ENCODE measurements around the gene POFUT1. TPM values are rescaled to one million over a fixed set of nuclear protein-coding genes. Genes with fewer than 3 reads are reported as not detected.
"Not testable (repeated sequence)": the region's sequence is repeated elsewhere in the genome, so short reads cannot be mapped to it uniquely, and the experiment has no call there.

Gene POFUT1
- total RNA-seq, 1 donor from 2014 or later = 44.7 TPM

GRCh38 chr20:32232326-32232886 is 24.7 kb downstream of the POFUT1 start:
- DNase-seq (ENCODE audit: low read depth) = no peak

- DNase-seq (ENCODE audit: low read depth) = no peak
Measured at GRCh38 chr20:32233286-32233685, 25.6 kb downstream of the POFUT1 start.

- no peak for DNase-seq (ENCODE audit: low read depth)
Measured at GRCh38 chr20:32234135-32234808, 26.6 kb downstream of the POFUT1 start.

GRCh38 chr20:32235331-32236047 is 27.8 kb downstream of the POFUT1 start:
- DNase-seq (ENCODE audit: low read depth) = no peak

- no peak for DNase-seq (ENCODE audit: low read depth)
Measured at GRCh38 chr20:32236048-32236533, 28.4 kb downstream of the POFUT1 start.

- no peak for DNase-seq (ENCODE audit: low read depth)
Measured at GRCh38 chr20:32236819-32237218, 29.1 kb downstream of the POFUT1 start.

- no peak for DNase-seq (ENCODE audit: low read depth)
Measured at GRCh38 chr20:32237419-32237818, 29.7 kb downstream of the POFUT1 start.

GRCh38 chr20:32238483-32239425 is 31.1 kb downstream of the POFUT1 start:
- no peak for DNase-seq (ENCODE audit: low read depth)

- DNase-seq (ENCODE audit: low read depth) = no peak
Measured at GRCh38 chr20:32240205-32240604, 32.5 kb downstream of the POFUT1 start.

- no peak for DNase-seq (ENCODE audit: low read depth)
Measured at GRCh38 chr20:32241807-32242206, 34.1 kb downstream of the POFUT1 start.

- no peak for DNase-seq (ENCODE audit: low read depth)
Measured at GRCh38 chr20:32244150-32244823, 36.6 kb downstream of the POFUT1 start.

- DNase-seq (ENCODE audit: low read depth) = no peak
Measured at GRCh38 chr20:32244959-32245358, 37.3 kb downstream of the POFUT1 start.

- not testable (repeated sequence) for DNase-seq (ENCODE audit: low read depth)
Measured at GRCh38 chr20:32246208-32246607, 38.5 kb downstream of the POFUT1 start.

GRCh38 chr20:32248043-32248442 is 40.4 kb downstream of the POFUT1 start:
- no peak for DNase-seq (ENCODE audit: low read depth)

- DNase-seq (ENCODE audit: low read depth) = no peak
Measured at GRCh38 chr20:32249030-32249738, 41.5 kb downstream of the POFUT1 start.

- DNase-seq (ENCODE audit: low read depth) = no peak
Measured at GRCh38 chr20:32251470-32251869, 43.8 kb downstream of the POFUT1 start.

- DNase-seq (ENCODE audit: low read depth) = no peak
Measured at GRCh38 chr20:32252189-32252588, 44.5 kb downstream of the POFUT1 start.

GRCh38 chr20:32260973-32261372 is 53.3 kb downstream of the POFUT1 start:
- not testable (repeated sequence) for DNase-seq (ENCODE audit: low read depth)

- no peak for DNase-seq (ENCODE audit: low read depth)
Measured at GRCh38 chr20:32261644-32262043, 54.0 kb downstream of the POFUT1 start.

GRCh38 chr20:32263398-32263954 is 55.8 kb downstream of the POFUT1 start:
- no peak for DNase-seq (ENCODE audit: low read depth)

Measured in myocyte (in vitro differentiated cells).